GM23338 (cell line): Measurements from ENCODE around the gene ITGA8. TPM values are rescaled to one million over a fixed set of nuclear protein-coding genes. Genes with fewer than 3 reads are reported as not detected.

Experiments
- ATAC-seq: fragments of 200-7000 bp; cut with Tn5 transposase; 3 replicates; pipeline ENCODE4 v1.9.1; 2020
- DNase-seq: peaks from one replicate; pipeline ENCODE4 v3.0.0-alpha.2; 2015; ENCODE audit warnings: low spot score
- H2AFZ ChIP-seq: fragments of 200-600 bp; sonication (generic); 2 replicates; pipeline ENCODE4 v1.8.0; 2016; ENCODE audit warnings: antibody characterized with exemption, mild to moderate bottlenecking, moderate library complexity
- H3F3A ChIP-seq: fragments of 200-600 bp; sonication (generic); replicated peaks from 2 replicates; pipeline ENCODE4 v1.8.0; 2017; ENCODE audit warnings: antibody characterized with exemption, mixed run types, low read depth
- H3K27ac ChIP-seq: fragments of 200-600 bp; sonication (generic); 2 replicates; pipeline ENCODE4 v1.6.1; 2016; ENCODE audit warnings: low read depth
- H3K27me3 ChIP-seq: fragments of 200-600 bp; sonication (generic); 2 replicates; pipeline ENCODE4 v1.8.0; 2016; ENCODE audit warnings: mild to moderate bottlenecking, mixed run types, moderate library complexity; ENCODE audit not compliant: insufficient read depth
- H3K36me3 ChIP-seq: fragments of 200-600 bp; sonication (generic); 2 replicates; pipeline ENCODE4 v1.8.0; 2016; ENCODE audit warnings: mild to moderate bottlenecking; ENCODE audit not compliant: insufficient read depth
- H3K4me1 ChIP-seq: fragments of 200-600 bp; sonication (generic); 2 replicates; pipeline ENCODE4 v1.8.0; 2016; ENCODE audit warnings: mild to moderate bottlenecking, moderate library complexity; ENCODE audit not compliant: insufficient read depth
- H3K4me2 ChIP-seq: fragments of 200-600 bp; sonication (generic); 2 replicates; pipeline ENCODE4 v1.7.1; 2017; ENCODE audit warnings: mixed run types
- H3K4me3 ChIP-seq: fragments of 200-600 bp; sonication (generic); 2 replicates; pipeline ENCODE4 v1.6.1; 2016; ENCODE audit warnings: mixed run types
- H3K79me2 ChIP-seq: fragments of 200-600 bp; sonication (generic); replicated peaks from 2 replicates; pipeline ENCODE4 v1.8.0; 2017; ENCODE audit warnings: mild to moderate bottlenecking; ENCODE audit not compliant: insufficient read depth
- H3K9me2 ChIP-seq: fragments of 200-600 bp; sonication (generic); 2 replicates; pipeline ENCODE4 v1.8.0; 2017; ENCODE audit not compliant: insufficient read depth
- H4K20me1 ChIP-seq: fragments of 200-600 bp; sonication (generic); replicated peaks from 2 replicates; pipeline ENCODE4 v1.8.0; 2017; ENCODE audit warnings: mild to moderate bottlenecking; ENCODE audit not compliant: insufficient read depth
- H3K27ac Mint-ChIP-seq: 2 replicates; pipeline ENCODE4 v1.8.0; 2020; ENCODE audit warnings: inconsistent platforms, mild to moderate bottlenecking, moderate library complexity, mixed read lengths
- H3K27me3 Mint-ChIP-seq: 3 replicates; pipeline ENCODE4 v1.8.0; 2022; ENCODE audit warnings: low read depth, mild to moderate bottlenecking, moderate library complexity, mixed read lengths, inconsistent platforms; ENCODE audit not compliant: insufficient read depth, poor library complexity
- H3K36me3 Mint-ChIP-seq: 3 replicates; pipeline ENCODE4 v1.8.0; 2021; ENCODE audit warnings: low read depth, mild to moderate bottlenecking, inconsistent platforms, moderate library complexity, mixed read lengths
- H3K4me1 Mint-ChIP-seq: 3 replicates; pipeline ENCODE4 v1.8.0; 2020; ENCODE audit warnings: mild to moderate bottlenecking, inconsistent platforms, mixed read lengths
- H3K4me3 Mint-ChIP-seq: 3 replicates; pipeline ENCODE4 v1.8.0; 2021; ENCODE audit warnings: moderate library complexity, mild to moderate bottlenecking, inconsistent platforms, mixed read lengths
- H3K9me3 Mint-ChIP-seq: 3 replicates; pipeline ENCODE4 v1.8.0; 2020; ENCODE audit warnings: moderate library complexity, mild to moderate bottlenecking, inconsistent platforms, mixed read lengths
- CREB1 ChIP-seq: fragments of 250-450 bp; sonication (Bioruptor Pico); IDR thresholded peaks from 2 replicates; pipeline ENCODE4 v1.5.0; 2020; ENCODE audit warnings: low read depth, mild to moderate bottlenecking, moderate library complexity
- CTCF ChIP-seq, 2 experiments: fragments of 200-600 bp in 1 of 2; sonication (generic) in 1 of 2; conservative IDR thresholded peaks; 2 replicates each; pipeline versions ENCODE4 v1.5.1 to v1.6.1; 2016 to 2017; ENCODE audit warnings: antibody characterized with exemption in 2 of 2, low read depth in 2 of 2, mild to moderate bottlenecking in 2 of 2, moderate library complexity in 1 of 2
- EZH2 ChIP-seq: fragments of 200-600 bp; sonication (generic); IDR thresholded peaks from one replicate; pipeline ENCODE4 v1.8.0; 2017; ENCODE audit warnings: antibody characterized with exemption, mild to moderate bottlenecking, low read depth; ENCODE audit not compliant: unreplicated experiment
- NANOG ChIP-seq: IDR thresholded peaks from 2 replicates; pipeline ENCODE4 v1.6.1; 2016; ENCODE audit warnings: antibody characterized with exemption, borderline replicate concordance
- ZNF331 ChIP-seq: fragments of 250-450 bp; sonication (Bioruptor Pico); IDR thresholded peaks from 2 replicates; pipeline ENCODE4 v1.5.0; 2020; ENCODE audit warnings: low read depth, mild to moderate bottlenecking, moderate library complexity
- ZNF462 ChIP-seq: fragments of 250-450 bp; sonication (Bioruptor Pico); IDR thresholded peaks from 2 replicates; pipeline ENCODE4 v1.5.0; 2020; ENCODE audit warnings: mild to moderate bottlenecking, moderate library complexity
- polyA plus RNA-seq: library from polyadenylated mRNA; unstranded; fragments of >200 nt; fragmentation: Nextera tagmentation; extraction: Ambion mirVana; gene quantifications from 2 replicates; pipeline ENCODE4 v1.2.1, GENCODE V29; 2016
- total RNA-seq: library from RNA; depleted of rRNA; stranded (reverse); fragments of >200 nt; shearing (Covaris generic); gene quantifications from 2 replicates; pipeline ENCODE4 v1.2.3, GENCODE V29; 2014

Gene ITGA8
- total and polyA plus RNA-seq, 2 experiments from 2014 or later, result not detected

- Mint-ChIP-seq H3K9me3 (no peaks in the 10 kb centered on the region), H3K27ac (no peak overlapping the region), H3K27me3 (peaks cover 1% of the 10 kb centered on the region), H3K4me3 (no peak overlapping the region), H3K4me1 (peaks cover 3% of the 10 kb centered on the region; the same call in 1 of the 3 replicates), H3K36me3 (no peaks in the 10 kb centered on the region)
- Histone ChIP-seq H3K9me2 (no peaks in the 10 kb centered on the region), H3K4me3 (no peak overlapping the region), H3F3A (no peaks in the 10 kb centered on the region), H3K4me1 (no peaks in the 10 kb centered on the region; the same call in 1 of the 2 replicates), H3K79me2 (no peaks in the 10 kb centered on the region), H4K20me1 (no peaks in the 10 kb centered on the region), H3K27ac (no peak overlapping the region), H3K4me2 (no peak overlapping the region), H3K27me3 (no peaks in the 10 kb centered on the region), H2AFZ (no peak overlapping the region), H3K36me3 (no peaks in the 10 kb centered on the region)
- DNase-seq (no peak), ATAC-seq (no peak)
- TF ChIP-seq ZNF331 (no peak), CREB1 (CRISPR knock-in tag) (no peak), EZH2 (no peak)
These were observed 117.9 kb downstream of the ITGA8 start for GRCh38 chr10:15601819-15602218.

- H3K9me3 Mint-ChIP-seq, result peaks cover 3% of the 10 kb centered on the region; the same call in 1 of the 3 replicates
- Histone ChIP-seq H3F3A (no peaks in the 10 kb centered on the region), H3K4me3 (no peak overlapping the region), H3K9me2 (no peaks in the 10 kb centered on the region), H3K27me3 (no peaks in the 10 kb centered on the region), H3K4me2 (no peak overlapping the region), H3K27ac (no peak overlapping the region), H4K20me1 (no peaks in the 10 kb centered on the region), H3K36me3 (no peaks in the 10 kb centered on the region), H3K79me2 (no peaks in the 10 kb centered on the region), H2AFZ (no peak overlapping the region), H3K4me1 (no peaks in the 10 kb centered on the region; the same call in 1 of the 2 replicates)
- H3K27ac Mint-ChIP-seq, result no peak overlapping the region
- peaks cover 1% of the 10 kb centered on the region for H3K27me3 Mint-ChIP-seq
- DNase-seq (no peak), ATAC-seq (no peak)
- H3K4me1 Mint-ChIP-seq, result peaks cover 3% of the 10 kb centered on the region; the same call in 1 of the 3 replicates
- no peaks in the 10 kb centered on the region; the same call in 2 of the 3 replicates for H3K36me3 Mint-ChIP-seq
- no peak for TF ChIP-seq ZNF462 (CRISPR knock-in tag)
- TF ChIP-seq NANOG, result no peak
- no peak for TF ChIP-seq CTCF (conservative IDR thresholded peaks at IDR 0.05; ENCODE audit: low read depth in 2 of 2)
- no peak overlapping the region for H3K4me3 Mint-ChIP-seq
These were observed 124.5 kb downstream of the ITGA8 start for GRCh38 chr10:15595260-15595659.
